HAP-1 (cell line): ENCODE measurements around the gene LRRC14B.

ENCODE experiments used
- DNase-seq, 2 experiments: peaks; one replicate each; pipeline ENCODE4 v3.0.0-alpha.2; 2016 to 2020; ENCODE audit warnings: low spot score in 2 of 2
- H3K27me3 ChIP-seq: fragments of 250-450 bp; sonication (Bioruptor Pico); 2 replicates; pipeline ENCODE4 v1.5.1; 2020; ENCODE audit warnings: low read depth, mild to moderate bottlenecking, moderate library complexity
- H3K36me3 ChIP-seq: fragments of 250-450 bp; sonication (Bioruptor Pico); replicated peaks from 2 replicates; pipeline ENCODE4 v1.5.1; 2020; ENCODE audit warnings: mild to moderate bottlenecking
- H3K4me1 ChIP-seq: fragments of 250-450 bp; sonication (Bioruptor Pico); 2 replicates; pipeline ENCODE4 v1.5.1; 2020; ENCODE audit warnings: mild to moderate bottlenecking
- H3K4me3 ChIP-seq: fragments of 250-450 bp; sonication (Bioruptor Pico); 2 replicates; pipeline ENCODE4 v1.5.1; 2020; ENCODE audit warnings: mild to moderate bottlenecking, moderate library complexity
- H3K9me3 ChIP-seq: fragments of 250-450 bp; sonication (Bioruptor Pico); 2 replicates; pipeline ENCODE4 v1.5.1; 2020; ENCODE audit warnings: mild to moderate bottlenecking, moderate library complexity
- in situ Hi-C: fragments of 300-500 bp; cut with MboI; formaldehyde crosslinking; loops from 3 replicates; pipeline ENCODE4 v1.14.3; 2020; ENCODE audit warnings: low sequenced_read_pairs, inconsistent platforms, mixed read lengths

LRRC14B gene

DNA sequence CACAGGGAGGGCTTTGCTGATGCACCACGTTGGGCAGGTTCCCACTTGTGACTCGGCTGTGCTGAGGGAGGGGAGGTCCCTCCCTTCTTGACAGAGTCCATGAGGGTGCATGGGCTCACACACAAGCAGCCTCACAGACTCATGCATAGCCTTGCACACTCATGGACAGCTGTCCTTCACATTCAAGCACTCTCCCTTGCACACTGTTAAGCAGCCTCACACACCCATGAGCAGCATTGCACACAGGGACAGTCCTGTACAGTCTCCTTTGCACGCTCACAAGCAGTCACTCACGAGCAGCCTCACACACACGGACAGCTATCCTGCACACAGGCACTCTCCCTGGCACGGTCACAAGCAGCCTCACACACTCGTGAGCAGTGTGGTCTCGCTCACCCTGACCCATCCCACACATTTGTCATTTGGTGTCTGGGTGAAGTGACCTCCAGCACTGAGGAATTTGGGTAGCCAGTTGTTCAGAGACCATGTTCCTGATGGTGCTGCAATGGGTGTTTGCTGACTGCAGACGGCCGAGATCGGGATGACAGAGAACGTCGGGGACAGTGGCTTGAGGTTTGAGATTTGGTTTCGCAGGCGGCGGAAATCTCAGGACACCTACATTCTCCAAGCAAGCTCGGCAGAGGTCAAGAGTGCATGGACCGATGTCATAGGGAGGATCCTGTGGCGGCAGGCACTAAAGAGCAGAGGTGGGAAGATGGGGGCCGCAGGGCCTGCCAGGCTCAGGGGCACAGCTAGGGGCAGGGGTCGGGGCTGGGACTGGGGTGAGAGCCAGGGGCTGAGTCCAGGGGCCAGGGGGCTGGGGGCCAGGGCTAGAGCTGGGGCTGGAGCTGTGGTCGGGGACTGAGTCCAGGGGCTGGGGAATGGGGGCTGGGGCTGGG, 17.7 kb upstream of the LRRC14B start:
- no peaks in the 10 kb centered on the region for H3K9me3 ChIP-seq
- H3K36me3 ChIP-seq = no peaks in the 10 kb centered on the region

GRCh38 chr5:174291-174600, 17.0 kb upstream of the LRRC14B start:
- H3K4me3 ChIP-seq = no peak overlapping the region
- no peaks in the 10 kb centered on the region for H3K9me3 ChIP-seq
- H3K27me3 ChIP-seq = no peaks in the 10 kb centered on the region
- no peaks in the 10 kb centered on the region for H3K36me3 ChIP-seq
- no peaks in the 10 kb centered on the region for H3K4me1 ChIP-seq
- no peak for DNase-seq
- in situ Hi-C loops = no loop called here

More for the DNA sequence above, 17.7 kb upstream of the LRRC14B start:
- in situ Hi-C loops = no loop called here
- H3K27me3 ChIP-seq = no peaks in the 10 kb centered on the region
- DNase-seq = no peak
- H3K4me3 ChIP-seq = no peak overlapping the region
- no peaks in the 10 kb centered on the region for H3K4me1 ChIP-seq

DNA sequence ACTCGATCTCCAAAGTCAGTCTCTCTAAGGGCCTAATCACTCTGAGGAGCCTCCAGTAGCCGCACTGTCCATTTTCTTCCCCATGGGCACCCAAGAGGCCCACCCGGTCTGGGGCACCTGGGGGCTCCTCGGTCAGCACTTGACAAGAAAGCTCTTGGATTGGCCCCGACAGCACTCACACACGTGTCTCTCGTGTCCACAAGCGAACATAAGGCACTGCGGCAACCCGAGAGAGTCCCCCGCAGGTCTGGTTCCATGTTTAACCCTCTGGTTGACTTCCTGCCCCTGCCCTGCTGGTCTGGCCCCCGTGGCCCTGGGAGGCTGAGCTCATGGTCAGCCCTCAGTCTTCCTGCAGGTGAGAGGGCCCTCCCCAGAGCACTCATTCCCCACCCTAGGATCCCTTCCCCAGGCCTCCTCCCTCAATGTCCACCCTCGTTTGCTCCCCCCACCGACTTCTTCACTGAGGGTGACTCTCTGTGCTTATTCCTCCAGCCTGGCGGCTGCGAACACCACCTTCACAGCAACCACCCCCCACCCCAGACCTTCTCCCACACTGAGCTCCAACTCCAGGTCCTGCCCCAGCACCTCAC, 16.3 kb upstream of the LRRC14B start:
- Histone ChIP-seq H3K4me3 (no peak overlapping the region), H3K4me1 (no peaks in the 10 kb centered on the region), H3K9me3 (no peaks in the 10 kb centered on the region), H3K36me3 (no peaks in the 10 kb centered on the region), H3K27me3 (no peaks in the 10 kb centered on the region)
- in situ Hi-C loops = no loop called here
- no peak for DNase-seq

- Histone ChIP-seq H3K4me3 (no peak overlapping the region), H3K36me3 (no peaks in the 10 kb centered on the region), H3K9me3 (no peaks in the 10 kb centered on the region), H3K4me1 (no peaks in the 10 kb centered on the region), H3K27me3 (no peaks in the 10 kb centered on the region)
- DNase-seq = no peak
- in situ Hi-C loops = no loop called here
These were observed 14.9 kb upstream of the LRRC14B start for GRCh38 chr5:176296-176823.

GRCh38 chr5:178110-178509, 13.2 kb upstream of the LRRC14B start:
- in situ Hi-C loops = no loop called here
- no peak for DNase-seq
- no peaks in the 10 kb centered on the region for H3K9me3 ChIP-seq
- H3K4me1 ChIP-seq = no peaks in the 10 kb centered on the region
- H3K4me3 ChIP-seq = no peak overlapping the region
- H3K27me3 ChIP-seq = no peaks in the 10 kb centered on the region
- H3K36me3 ChIP-seq = no peaks in the 10 kb centered on the region

GRCh38 chr5:179401-179800, 11.9 kb upstream of the LRRC14B start:
- in situ Hi-C loops = no loop called here
- Histone ChIP-seq H3K4me1 (no peaks in the 10 kb centered on the region), H3K36me3 (no peaks in the 10 kb centered on the region), H3K4me3 (no peak overlapping the region), H3K27me3 (no peaks in the 10 kb centered on the region), H3K9me3 (no peaks in the 10 kb centered on the region)
- no peak for DNase-seq

GRCh38 chr5:180286-180918, 10.9 kb upstream of the LRRC14B start:
- in situ Hi-C loops = no loop called here
- Histone ChIP-seq H3K9me3 (no peaks in the 10 kb centered on the region), H3K36me3 (no peaks in the 10 kb centered on the region), H3K4me1 (no peaks in the 10 kb centered on the region), H3K4me3 (no peak overlapping the region), H3K27me3 (no peaks in the 10 kb centered on the region)
- DNase-seq = no peak

- no peaks in the 10 kb centered on the region for H3K4me1 ChIP-seq
- H3K27me3 ChIP-seq = no peaks in the 10 kb centered on the region
- H3K9me3 ChIP-seq = no peaks in the 10 kb centered on the region
- no peak for DNase-seq
- H3K4me3 ChIP-seq = no peak overlapping the region
- in situ Hi-C loops = no loop called here
- H3K36me3 ChIP-seq = no peaks in the 10 kb centered on the region
These were observed 10.1 kb upstream of the LRRC14B start for GRCh38 chr5:181160-181559.

DNA sequence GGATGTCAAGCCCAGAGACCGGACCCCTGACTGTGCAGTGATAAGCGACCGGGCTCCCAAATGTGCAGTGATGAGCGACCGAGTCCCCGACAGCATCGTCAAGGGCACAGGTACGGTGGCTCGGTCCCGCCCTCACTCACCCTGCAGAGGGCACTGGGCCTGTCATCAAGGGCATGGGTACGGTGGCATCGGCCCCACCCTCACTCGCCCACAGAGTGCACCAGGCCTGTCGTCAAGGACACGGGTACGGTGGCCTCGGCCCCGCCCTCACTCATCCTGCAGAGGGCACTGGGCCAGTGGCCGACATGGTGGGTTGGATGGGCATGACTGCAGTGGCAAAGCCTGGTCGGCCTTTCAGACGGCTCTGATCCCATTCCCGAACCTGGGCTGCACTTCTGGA, 9.7 kb upstream of the LRRC14B start:
- DNase-seq = no peak
- no peaks in the 10 kb centered on the region for H3K4me1 ChIP-seq
- no peaks in the 10 kb centered on the region for H3K27me3 ChIP-seq
- no peak overlapping the region for H3K4me3 ChIP-seq
- H3K9me3 ChIP-seq = no peaks in the 10 kb centered on the region
- in situ Hi-C loops = no loop called here
- H3K36me3 ChIP-seq = no peaks in the 10 kb centered on the region

DNA sequence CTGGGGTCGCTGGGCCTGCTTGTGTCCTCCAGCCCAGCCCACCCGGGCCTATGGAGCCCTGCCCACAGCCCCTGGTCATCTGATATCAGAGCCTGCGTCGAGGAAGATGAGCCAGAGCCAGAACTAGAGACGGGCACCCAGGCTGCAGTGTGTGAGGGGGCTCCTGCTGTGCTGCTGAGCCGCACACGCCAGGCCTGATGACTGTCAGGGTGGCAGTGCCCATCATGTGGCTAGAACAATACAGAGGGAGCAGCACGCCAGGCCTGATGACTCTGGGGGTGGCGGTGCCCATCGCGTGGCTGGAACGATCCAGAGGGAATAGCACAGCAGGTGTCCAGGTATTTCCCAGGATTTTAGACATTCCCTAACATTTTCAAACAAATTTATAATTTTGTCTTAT, 9.2 kb upstream of the LRRC14B start:
- in situ Hi-C loops = no loop called here
- no peak for DNase-seq
- no peaks in the 10 kb centered on the region for H3K4me1 ChIP-seq
- no peaks in the 10 kb centered on the region for H3K27me3 ChIP-seq
- H3K36me3 ChIP-seq = no peaks in the 10 kb centered on the region
- H3K9me3 ChIP-seq = no peaks in the 10 kb centered on the region
- H3K4me3 ChIP-seq = no peak overlapping the region

DNA sequence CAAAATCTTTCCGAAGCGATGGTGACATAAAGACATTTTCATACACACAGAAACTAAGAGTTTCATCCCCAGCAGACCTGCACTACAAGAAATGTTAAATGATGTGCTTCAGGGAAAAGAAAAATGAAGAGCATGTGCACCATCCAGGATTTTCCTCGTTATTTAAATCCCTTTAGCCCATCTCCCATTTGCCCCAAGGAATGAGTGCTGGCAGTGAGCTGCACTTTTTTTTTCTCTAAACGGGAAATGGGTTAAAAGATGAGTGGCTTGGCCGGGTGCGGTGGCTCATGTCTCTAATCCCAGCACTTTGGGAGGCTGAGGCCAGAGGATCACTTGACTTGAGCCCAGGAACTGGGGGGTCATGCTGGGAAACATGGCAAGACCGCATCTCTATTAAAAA, 6.8 kb upstream of the LRRC14B start:
- in situ Hi-C loops = no loop called here
- DNase-seq = no peak

DNA sequence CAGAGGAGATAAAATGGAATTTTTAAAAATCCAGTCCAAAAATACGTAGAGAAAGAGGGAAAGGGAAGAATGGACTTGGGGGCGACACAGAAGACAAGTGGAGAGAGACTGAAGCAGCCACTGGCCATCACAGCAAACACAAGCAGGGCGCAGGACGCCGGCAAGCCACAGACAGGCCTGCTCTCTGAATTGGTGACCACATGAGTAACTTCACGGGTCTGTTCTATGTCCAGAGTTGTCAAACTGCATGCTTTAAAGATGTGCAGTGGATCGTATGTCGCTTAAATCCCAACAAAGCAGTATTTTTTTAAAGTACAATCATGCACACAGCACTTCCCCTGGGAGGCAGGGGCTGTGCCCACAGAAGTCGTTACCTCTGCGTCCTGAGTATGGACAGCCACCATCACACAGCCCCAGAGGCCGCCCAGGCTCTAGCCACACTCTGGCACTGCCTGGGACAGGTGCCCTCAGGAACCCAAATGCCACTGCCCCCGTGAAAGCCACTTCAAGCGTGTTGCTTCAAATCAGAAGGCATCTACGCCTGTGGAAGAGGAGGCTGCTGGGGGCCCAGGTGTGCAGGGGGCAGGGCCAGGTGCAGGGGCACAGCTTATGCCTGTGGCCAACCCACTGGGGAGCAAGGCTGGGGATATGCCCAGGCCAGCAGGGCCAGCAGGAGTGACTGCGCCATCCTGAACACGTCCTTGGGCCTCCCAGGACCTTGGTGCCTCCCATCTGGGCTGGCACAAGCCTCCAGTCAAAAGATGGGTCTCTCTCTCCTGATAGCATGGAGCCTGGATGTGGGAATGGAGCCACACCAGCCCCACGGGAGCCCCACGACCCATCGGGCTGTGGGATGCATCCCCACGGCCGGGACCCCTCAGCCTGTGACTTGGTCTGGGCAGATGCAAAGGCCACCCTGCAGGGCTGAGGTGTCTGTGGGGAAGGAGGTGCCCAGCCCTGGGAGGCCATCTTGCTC, 5.9 kb upstream of the LRRC14B start:
- in situ Hi-C loops = no loop called here
- Histone ChIP-seq H3K4me1 (peaks cover 3% of the 10 kb centered on the region; the same call in 1 of the 2 replicates), H3K9me3 (no peaks in the 10 kb centered on the region), H3K4me3 (no peak overlapping the region), H3K27me3 (no peaks in the 10 kb centered on the region), H3K36me3 (no peaks in the 10 kb centered on the region)
- DNase-seq = no peak

More for the DNA sequence above, 6.8 kb upstream of the LRRC14B start:
- H3K4me1 ChIP-seq = peaks cover 3% of the 10 kb centered on the region; the same call in 1 of the 2 replicates
- no peaks in the 10 kb centered on the region for H3K27me3 ChIP-seq
- no peaks in the 10 kb centered on the region for H3K9me3 ChIP-seq
- no peak overlapping the region for H3K4me3 ChIP-seq
- no peaks in the 10 kb centered on the region for H3K36me3 ChIP-seq
